Tibial nerve (tissue), 4 donors: Measurements from ENCODE around the gene DNAH5. TPM values are rescaled to one million over a fixed set of nuclear protein-coding genes. Genes with fewer than 3 reads are reported as not detected.

Experiments
- DNase-seq, 2 donors: peaks; one replicate each; pipeline ENCODE4 v3.0.0-alpha.2; 2019; ENCODE audit warnings: low spot score in 2 of 2
- H3K27ac ChIP-seq, 4 donors: fragments of 200-600 bp; sonication (generic) in 3 of 4; one replicate each; pipeline ENCODE4 v1.5.1; 2017 to 2019; ENCODE audit warnings: mild to moderate bottlenecking in 1 of 4
- H3K27me3 ChIP-seq, 2 donors: fragments of 200-600 bp; sonication (generic) in 1 of 2; one replicate each; pipeline versions ENCODE4 v1.5.1 to v1.6.0; 2017 to 2019
- H3K36me3 ChIP-seq, 3 donors: fragments of 200-600 bp; sonication (generic); one replicate each; pipeline ENCODE4 v1.5.1; 2018 to 2019
- H3K4me1 ChIP-seq, 4 donors: fragments of 200-600 bp; sonication (generic) in 3 of 4; one replicate each; pipeline ENCODE4 v1.5.1; 2017 to 2019
- H3K4me3 ChIP-seq, 4 donors: fragments of 200-600 bp; sonication (generic) in 3 of 4; one replicate each; pipeline ENCODE4 v1.5.1; 2017 to 2019; ENCODE audit warnings: mild to moderate bottlenecking in 1 of 4, moderate library complexity in 1 of 4
- H3K9me3 ChIP-seq, 4 donors: fragments of 200-600 bp; sonication (generic) in 3 of 4; one replicate each; pipeline ENCODE4 v1.5.1; 2017 to 2019
- EP300 ChIP-seq, 2 donors: sonication (generic); formaldehyde crosslinking; IDR thresholded peaks; one replicate each; pipeline ENCODE4 v1.6.1; 2017; ENCODE audit warnings: antibody characterized with exemption in 2 of 2, mild to moderate bottlenecking in 1 of 2
- POLR2A ChIP-seq, 2 donors: fragments of 450-650 bp; IDR thresholded peaks; one replicate each; pipeline ENCODE4 v1.6.1; 2017; ENCODE audit warnings: antibody characterized with exemption in 2 of 2, mild to moderate bottlenecking in 2 of 2, moderate library complexity in 2 of 2
- WGBS, 2 donors: methylation state at CpG; one replicate each; pipeline ENCODE4 v1.1.5; 2018; 5-methylcytosine and 5-hydroxymethylcytosine counted together
- total RNA-seq, 4 donors: library from RNA; depleted of rRNA; stranded (reverse); fragments of >200 nt; gene quantifications; one replicate each; pipeline ENCODE4 v1.1.0, GENCODE V29; 2016
- TF ChIP-seq, protein P1 (sequence below), 5 experiments: fragments of 200-600 bp in 3 of 5; fragments of 450-650 bp in 2 of 5; sonication (generic) in 3 of 5; IDR thresholded peaks; one replicate each; pipeline ENCODE4 v1.5.1; 2016 to 2019; ENCODE audit warnings: antibody characterized with exemption in 5 of 5, mild to moderate bottlenecking in 3 of 5, moderate library complexity in 2 of 5

Gene DNAH5
- total RNA-seq, 4 donors from 2014 or later, result 0.21 to 0.60 (median 0.31) TPM

DNA sequence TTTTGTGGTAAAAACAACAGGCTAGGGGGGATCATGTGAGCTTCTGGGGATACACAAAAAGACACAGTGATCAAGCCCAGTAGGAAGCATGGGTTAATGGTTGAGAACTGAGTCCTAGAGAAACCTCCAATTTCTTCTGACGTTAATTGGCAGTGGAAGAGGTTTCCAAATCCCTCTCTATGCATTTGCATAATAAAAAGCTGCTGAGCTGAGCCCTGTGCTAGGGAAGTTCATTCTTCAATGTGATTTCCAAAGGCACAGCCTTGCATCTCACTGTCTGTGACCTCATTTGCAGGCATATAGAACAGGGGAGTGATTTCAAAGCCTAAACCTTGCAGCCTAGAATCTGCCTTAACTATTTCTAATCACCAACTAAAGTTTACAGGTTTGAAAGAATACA lies 812 bp downstream of the DNAH5 start:
- H3K9me3 ChIP-seq, result no peaks in the 10 kb centered on the region
- TF ChIP-seq, protein P1, sequence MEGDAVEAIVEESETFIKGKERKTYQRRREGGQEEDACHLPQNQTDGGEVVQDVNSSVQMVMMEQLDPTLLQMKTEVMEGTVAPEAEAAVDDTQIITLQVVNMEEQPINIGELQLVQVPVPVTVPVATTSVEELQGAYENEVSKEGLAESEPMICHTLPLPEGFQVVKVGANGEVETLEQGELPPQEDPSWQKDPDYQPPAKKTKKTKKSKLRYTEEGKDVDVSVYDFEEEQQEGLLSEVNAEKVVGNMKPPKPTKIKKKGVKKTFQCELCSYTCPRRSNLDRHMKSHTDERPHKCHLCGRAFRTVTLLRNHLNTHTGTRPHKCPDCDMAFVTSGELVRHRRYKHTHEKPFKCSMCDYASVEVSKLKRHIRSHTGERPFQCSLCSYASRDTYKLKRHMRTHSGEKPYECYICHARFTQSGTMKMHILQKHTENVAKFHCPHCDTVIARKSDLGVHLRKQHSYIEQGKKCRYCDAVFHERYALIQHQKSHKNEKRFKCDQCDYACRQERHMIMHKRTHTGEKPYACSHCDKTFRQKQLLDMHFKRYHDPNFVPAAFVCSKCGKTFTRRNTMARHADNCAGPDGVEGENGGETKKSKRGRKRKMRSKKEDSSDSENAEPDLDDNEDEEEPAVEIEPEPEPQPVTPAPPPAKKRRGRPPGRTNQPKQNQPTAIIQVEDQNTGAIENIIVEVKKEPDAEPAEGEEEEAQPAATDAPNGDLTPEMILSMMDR (IDR thresholded peaks at IDR 0.05), result no peak
- no peak for TF ChIP-seq POLR2A (IDR thresholded peaks at IDR 0.05)
- no peak for TF ChIP-seq EP300 (IDR thresholded peaks at IDR 0.05)
- no peaks in the 10 kb centered on the region for H3K36me3 ChIP-seq
- no peak overlapping the region for H3K4me3 ChIP-seq
- DNase-seq, result no peak
- H3K4me1 ChIP-seq, result no peaks in the 10 kb centered on the region
- H3K27ac ChIP-seq, result no peak overlapping the region
- H3K27me3 ChIP-seq, result no peaks in the 10 kb centered on the region
- WGBS, 2 donors, result 18 to 32% methylated on average over 1 of the region's 1 CpG

DNA sequence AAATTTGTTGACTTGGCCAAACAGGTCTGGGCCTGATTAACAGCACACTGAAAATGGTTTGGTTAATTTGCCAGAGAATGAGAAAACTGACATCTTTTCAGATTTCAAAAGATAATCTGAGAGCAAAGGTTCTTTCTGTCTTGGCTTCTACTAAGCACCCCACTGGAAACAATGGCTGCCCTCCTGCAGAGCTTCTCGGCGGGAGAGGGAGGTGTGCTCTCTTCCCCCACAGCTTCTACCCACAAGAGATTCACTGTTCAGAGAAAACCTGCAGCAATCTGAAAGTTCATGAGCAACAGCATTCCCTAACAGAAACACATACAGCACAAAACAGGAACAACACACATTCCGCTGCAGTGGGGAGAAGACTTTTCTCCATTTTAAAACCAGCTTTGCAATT lies 3.0 kb downstream of the DNAH5 start:
- no peak for DNase-seq
- no peaks in the 10 kb centered on the region for H3K9me3 ChIP-seq
- no peaks in the 10 kb centered on the region for H3K36me3 ChIP-seq
- WGBS, 2 donors, result 48 to 49% methylated on average over 3 of the region's 3 CpGs
- no peak overlapping the region for H3K4me3 ChIP-seq
- no peaks in the 10 kb centered on the region for H3K4me1 ChIP-seq
- TF ChIP-seq EP300 (IDR thresholded peaks at IDR 0.05) (no peak), POLR2A (IDR thresholded peaks at IDR 0.05) (no peak)
- TF ChIP-seq, protein P1 (IDR thresholded peaks at IDR 0.05), result no peak
- H3K27me3 ChIP-seq, result no peaks in the 10 kb centered on the region
- H3K27ac ChIP-seq, result no peak overlapping the region

DNA sequence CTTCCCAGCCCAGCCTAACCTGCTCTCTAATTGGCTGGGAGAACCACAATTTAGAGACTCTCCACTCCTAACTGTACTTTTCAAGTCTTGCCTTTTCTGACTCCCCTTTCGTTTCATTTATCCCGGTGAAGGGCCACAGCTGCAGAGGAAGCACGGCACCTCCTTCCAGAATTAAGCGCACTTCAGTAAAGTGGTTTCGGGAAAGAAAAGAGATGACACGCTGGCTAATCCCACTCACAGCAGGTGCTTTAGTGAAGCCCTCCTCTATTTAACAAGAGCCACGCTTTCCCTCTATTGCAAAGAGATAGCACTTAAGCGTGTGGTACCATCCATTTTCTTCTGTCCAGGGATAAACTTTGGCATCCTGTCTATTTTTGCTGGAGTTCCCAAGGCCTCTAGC lies 4.8 kb downstream of the DNAH5 start:
- TF ChIP-seq POLR2A (IDR thresholded peaks at IDR 0.05) (no peak), EP300 (IDR thresholded peaks at IDR 0.05) (no peak)
- TF ChIP-seq, protein P1 (IDR thresholded peaks at IDR 0.05), result no peak

DNA sequence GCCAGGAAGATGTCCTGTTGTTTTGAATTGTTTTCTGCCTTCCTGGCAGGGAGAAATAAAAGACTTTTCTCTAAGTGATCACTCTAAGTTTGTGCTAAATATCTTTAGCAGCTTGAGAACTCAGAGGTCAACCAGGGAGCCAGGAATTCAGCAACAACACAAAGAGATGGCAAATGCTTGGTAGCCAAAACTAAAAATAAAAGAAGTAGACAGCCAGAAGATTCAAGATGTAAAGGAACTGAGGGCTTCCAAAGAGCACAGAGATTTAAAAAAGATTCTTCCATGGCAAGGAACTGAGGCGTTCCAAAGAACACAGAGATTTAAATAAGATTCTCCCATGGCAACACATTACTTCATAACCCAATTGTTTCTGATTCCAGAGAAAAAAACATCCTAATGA lies 9.6 kb downstream of the DNAH5 start:
- no peaks in the 10 kb centered on the region for H3K27me3 ChIP-seq
- TF ChIP-seq POLR2A (IDR thresholded peaks at IDR 0.05) (no peak), EP300 (IDR thresholded peaks at IDR 0.05) (no peak)
- TF ChIP-seq, protein P1 (IDR thresholded peaks at IDR 0.05), result no peak

More for the DNA sequence above, 4.8 kb downstream of the DNAH5 start:
- H3K4me1 ChIP-seq, result no peaks in the 10 kb centered on the region
- H3K36me3 ChIP-seq, result no peaks in the 10 kb centered on the region
- no peaks in the 10 kb centered on the region for H3K27me3 ChIP-seq
- no peaks in the 10 kb centered on the region for H3K9me3 ChIP-seq
- no peak overlapping the region for H3K4me3 ChIP-seq
- no peak for DNase-seq
- WGBS, 2 donors, result 44 to 51% methylated on average over 8 of the region's 8 CpGs
- H3K27ac ChIP-seq, result no peak overlapping the region

DNA sequence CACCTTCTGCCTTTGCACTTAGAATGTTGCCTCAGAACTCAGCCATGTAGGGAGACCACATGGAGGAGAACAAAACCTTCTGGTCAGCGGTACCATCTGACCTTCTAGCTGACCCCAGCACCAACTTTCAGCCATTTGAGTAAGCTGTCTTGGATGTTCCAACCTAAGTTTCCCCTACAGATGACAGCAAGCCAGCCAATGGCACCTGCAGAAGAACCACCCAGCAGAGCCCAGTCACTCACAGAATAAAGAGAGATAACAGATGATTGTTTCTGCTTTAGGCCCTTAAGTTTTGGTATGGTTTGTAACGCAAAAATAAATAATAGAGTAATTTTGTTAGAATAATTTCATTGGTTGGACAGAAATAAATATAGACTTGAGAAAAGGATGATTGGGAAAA lies 10.4 kb downstream of the DNAH5 start:
- Histone ChIP-seq H3K36me3 (no peaks in the 10 kb centered on the region), H3K9me3 (peaks cover 0 to 14% (median 0%) of the 10 kb centered on the region in 4 donors), H3K27ac (no peak overlapping the region), H3K4me3 (no peak overlapping the region), H3K27me3 (no peaks in the 10 kb centered on the region), H3K4me1 (no peaks in the 10 kb centered on the region)
- TF ChIP-seq EP300 (IDR thresholded peaks at IDR 0.05) (no peak), POLR2A (IDR thresholded peaks at IDR 0.05) (no peak)
- TF ChIP-seq, protein P1 (IDR thresholded peaks at IDR 0.05), result no peak
- 62 to 72% methylated on average over 2 of the region's 2 CpGs for WGBS, 2 donors
- no peak for DNase-seq

More for the DNA sequence above, 9.6 kb downstream of the DNAH5 start:
- DNase-seq, result no peak
- H3K4me1 ChIP-seq, result no peaks in the 10 kb centered on the region
- no peaks in the 10 kb centered on the region for H3K36me3 ChIP-seq
- 53 to 62% methylated on average over 1 of the region's 1 CpG for WGBS, 2 donors
- peaks cover 0 to 14% (median 0%) of the 10 kb centered on the region in 4 donors for H3K9me3 ChIP-seq
- H3K27ac ChIP-seq, result no peak overlapping the region
- H3K4me3 ChIP-seq, result no peak overlapping the region
